Parathyroid adenoma (tissue), 2 donors: ENCODE measurements around the gene WIPF3.

Experiments
- H2AFZ ChIP-seq: fragments of 300-600 bp; sonication (generic); one replicate; pipeline ENCODE4 v1.7.0; 2017; ENCODE audit warnings: antibody characterized with exemption, mild to moderate bottlenecking
- H3K27ac ChIP-seq: fragments of 300-600 bp; sonication (generic); one replicate; pipeline ENCODE4 v1.7.0; 2017
- H3K27me3 ChIP-seq: fragments of 300-600 bp; sonication (generic); one replicate; pipeline ENCODE4 v1.7.0; 2017; ENCODE audit warnings: low read length; ENCODE audit not compliant: control insufficient read depth, insufficient read depth
- H3K36me3 ChIP-seq: fragments of 300-600 bp; sonication (generic); one replicate; pipeline ENCODE4 v1.7.0; 2017; ENCODE audit warnings: low read length; ENCODE audit not compliant: control insufficient read depth, insufficient read depth
- H3K4me1 ChIP-seq: fragments of 300-600 bp; sonication (generic); one replicate; pipeline ENCODE4 v1.7.0; 2017; ENCODE audit warnings: control low read depth
- H3K4me2 ChIP-seq: fragments of 300-600 bp; sonication (generic); one replicate; pipeline ENCODE4 v1.7.0; 2017; ENCODE audit warnings: low read length
- H3K4me3 ChIP-seq: fragments of 300-600 bp; sonication (generic); one replicate; pipeline ENCODE4 v1.7.0; 2017; ENCODE audit warnings: low read depth, low read length
- H3K79me2 ChIP-seq: fragments of 300-600 bp; sonication (generic); one replicate; pipeline ENCODE4 v1.7.0; 2017; ENCODE audit warnings: control low read depth
- H3K9ac ChIP-seq: fragments of 300-600 bp; sonication (generic); one replicate; pipeline ENCODE4 v1.7.0; 2017; ENCODE audit warnings: mild to moderate bottlenecking
- H3K9me3 ChIP-seq: fragments of 300-600 bp; sonication (generic); one replicate; pipeline ENCODE4 v1.7.0; 2017; ENCODE audit warnings: low read length; ENCODE audit not compliant: control insufficient read depth
- TF ChIP-seq, protein P1 (sequence below): fragments of 300-600 bp; sonication (generic); IDR thresholded peaks from one replicate; pipeline ENCODE4 v1.7.0; 2017; ENCODE audit warnings: antibody characterized with exemption, mild to moderate bottlenecking
- donor health status: primary hyperparathyroidism.

Gene WIPF3

DNA sequence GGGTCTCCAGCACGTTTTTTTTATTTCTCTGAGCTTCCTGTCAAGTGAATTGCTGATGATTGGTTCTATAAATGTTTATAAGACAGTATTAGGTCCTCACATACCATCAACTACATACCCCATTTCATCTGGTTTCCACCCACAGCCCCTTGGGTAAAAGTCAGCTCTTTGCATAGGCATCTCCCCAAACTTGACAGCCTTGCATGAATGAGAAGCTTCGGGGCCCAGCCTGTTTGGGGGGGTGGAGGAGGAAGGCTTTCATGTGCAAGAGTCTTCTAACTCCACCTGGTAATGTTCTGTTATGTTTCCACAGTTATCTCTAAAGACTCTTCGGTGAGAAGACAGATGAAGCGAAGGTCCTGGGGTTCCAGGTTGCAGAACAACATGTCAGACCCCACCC, 107.9 kb downstream of the WIPF3 start:
- Histone ChIP-seq H3K4me1 (no peaks in the 10 kb centered on the region), H3K9ac (no peak overlapping the region), H3K79me2 (no peaks in the 10 kb centered on the region), H3K9me3 (no peaks in the 10 kb centered on the region), H3K27ac (no peak overlapping the region), H3K36me3 (no peaks in the 10 kb centered on the region), H3K27me3 (no peaks in the 10 kb centered on the region), H2AFZ (no peak overlapping the region), H3K4me3 (no peak overlapping the region), H3K4me2 (no peak overlapping the region)
- TF ChIP-seq, protein P1, sequence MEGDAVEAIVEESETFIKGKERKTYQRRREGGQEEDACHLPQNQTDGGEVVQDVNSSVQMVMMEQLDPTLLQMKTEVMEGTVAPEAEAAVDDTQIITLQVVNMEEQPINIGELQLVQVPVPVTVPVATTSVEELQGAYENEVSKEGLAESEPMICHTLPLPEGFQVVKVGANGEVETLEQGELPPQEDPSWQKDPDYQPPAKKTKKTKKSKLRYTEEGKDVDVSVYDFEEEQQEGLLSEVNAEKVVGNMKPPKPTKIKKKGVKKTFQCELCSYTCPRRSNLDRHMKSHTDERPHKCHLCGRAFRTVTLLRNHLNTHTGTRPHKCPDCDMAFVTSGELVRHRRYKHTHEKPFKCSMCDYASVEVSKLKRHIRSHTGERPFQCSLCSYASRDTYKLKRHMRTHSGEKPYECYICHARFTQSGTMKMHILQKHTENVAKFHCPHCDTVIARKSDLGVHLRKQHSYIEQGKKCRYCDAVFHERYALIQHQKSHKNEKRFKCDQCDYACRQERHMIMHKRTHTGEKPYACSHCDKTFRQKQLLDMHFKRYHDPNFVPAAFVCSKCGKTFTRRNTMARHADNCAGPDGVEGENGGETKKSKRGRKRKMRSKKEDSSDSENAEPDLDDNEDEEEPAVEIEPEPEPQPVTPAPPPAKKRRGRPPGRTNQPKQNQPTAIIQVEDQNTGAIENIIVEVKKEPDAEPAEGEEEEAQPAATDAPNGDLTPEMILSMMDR = no peak

DNA sequence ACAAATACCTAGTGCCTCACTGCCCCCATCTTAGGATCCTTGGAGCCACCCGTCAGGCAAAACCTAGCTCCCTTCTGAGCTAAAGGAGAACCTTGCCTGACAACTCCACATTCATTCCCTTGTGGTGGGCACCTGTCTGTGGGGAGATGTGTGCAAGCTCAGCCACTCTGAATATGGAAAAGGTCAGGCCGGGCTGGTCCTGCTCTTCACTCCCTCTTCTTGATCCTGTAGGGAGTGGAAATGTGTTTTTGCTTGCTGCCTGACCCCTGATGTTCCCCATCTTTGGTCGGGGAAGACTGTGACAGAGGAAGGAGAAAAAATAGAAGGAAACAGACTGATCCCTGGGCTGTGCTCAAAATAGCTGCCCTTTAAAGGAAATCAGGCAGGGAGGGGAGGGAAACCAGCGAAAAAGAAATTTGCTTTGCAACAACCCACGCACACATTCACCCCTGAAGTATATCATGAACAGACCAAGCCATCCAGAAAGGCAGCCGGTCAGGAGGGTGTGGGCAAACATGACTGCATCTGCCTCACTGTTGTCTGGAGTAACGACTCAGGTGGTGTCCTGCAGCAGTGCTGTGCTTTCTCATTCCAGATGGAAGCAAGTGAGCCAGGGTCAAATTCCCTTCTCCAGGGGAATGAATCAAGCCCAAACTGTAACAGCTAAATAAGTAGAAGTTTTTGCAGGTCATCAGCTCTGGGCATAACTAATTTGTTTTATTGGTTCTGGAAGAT, 109.3 kb downstream of the WIPF3 start:
- Histone ChIP-seq H3K79me2 (no peaks in the 10 kb centered on the region), H3K27me3 (no peaks in the 10 kb centered on the region), H3K36me3 (no peaks in the 10 kb centered on the region), H3K4me3 (no peak overlapping the region), H2AFZ (no peak overlapping the region), H3K9me3 (no peaks in the 10 kb centered on the region), H3K9ac (no peak overlapping the region), H3K4me2 (no peak overlapping the region), H3K4me1 (no peaks in the 10 kb centered on the region), H3K27ac (peak overlapping the region; percentile 36)
- TF ChIP-seq, protein P1 = no peak

DNA sequence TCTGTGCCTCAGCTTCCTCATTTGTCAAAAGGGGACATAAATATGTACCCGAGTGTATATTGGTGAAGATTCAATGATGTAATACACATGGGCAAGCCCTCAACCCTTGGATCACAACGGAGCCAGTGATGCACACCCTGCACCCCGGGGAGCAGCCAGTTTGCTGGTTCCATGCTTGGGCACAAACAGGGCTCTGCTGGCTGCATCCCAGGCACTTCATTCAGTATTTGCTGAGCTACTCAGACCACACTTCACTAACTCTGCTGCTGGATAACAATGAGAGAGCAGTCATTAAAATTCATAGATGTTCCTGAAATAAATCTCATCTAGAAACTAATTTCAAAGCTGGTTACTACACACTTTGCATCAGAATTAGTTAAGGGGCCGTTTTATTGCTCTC, 111.3 kb downstream of the WIPF3 start:
- H3K27ac ChIP-seq = no peak overlapping the region
- H3K79me2 ChIP-seq = no peaks in the 10 kb centered on the region
- TF ChIP-seq, protein P1 = no peak
- H3K4me2 ChIP-seq = no peak overlapping the region
- no peak overlapping the region for H3K4me3 ChIP-seq
- no peaks in the 10 kb centered on the region for H3K9me3 ChIP-seq
- no peaks in the 10 kb centered on the region for H3K4me1 ChIP-seq
- no peak overlapping the region for H3K9ac ChIP-seq
- no peaks in the 10 kb centered on the region for H3K36me3 ChIP-seq
- no peaks in the 10 kb centered on the region for H3K27me3 ChIP-seq
- H2AFZ ChIP-seq = no peak overlapping the region

DNA sequence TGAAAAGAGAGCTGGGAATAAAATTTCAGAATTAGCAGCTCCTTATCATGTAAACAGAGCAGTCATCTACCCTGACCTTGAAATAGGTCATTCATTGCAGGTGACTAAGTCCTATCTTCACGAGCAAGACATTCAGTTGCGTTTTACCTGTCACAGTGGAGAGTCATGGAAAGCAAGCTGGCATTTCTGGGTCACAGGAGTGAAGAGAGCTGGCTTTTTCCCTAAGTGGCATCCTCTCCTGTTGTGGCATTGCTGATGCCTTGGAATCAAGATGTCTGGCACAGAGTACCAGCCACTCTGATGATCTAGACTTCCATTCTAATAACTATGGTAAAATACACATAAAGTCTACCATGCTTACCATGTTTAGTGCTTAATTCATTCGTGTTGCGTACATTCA, 112.5 kb downstream of the WIPF3 start:
- no peak overlapping the region for H3K27ac ChIP-seq
- H3K4me2 ChIP-seq = no peak overlapping the region
- TF ChIP-seq, protein P1 = no peak

DNA sequence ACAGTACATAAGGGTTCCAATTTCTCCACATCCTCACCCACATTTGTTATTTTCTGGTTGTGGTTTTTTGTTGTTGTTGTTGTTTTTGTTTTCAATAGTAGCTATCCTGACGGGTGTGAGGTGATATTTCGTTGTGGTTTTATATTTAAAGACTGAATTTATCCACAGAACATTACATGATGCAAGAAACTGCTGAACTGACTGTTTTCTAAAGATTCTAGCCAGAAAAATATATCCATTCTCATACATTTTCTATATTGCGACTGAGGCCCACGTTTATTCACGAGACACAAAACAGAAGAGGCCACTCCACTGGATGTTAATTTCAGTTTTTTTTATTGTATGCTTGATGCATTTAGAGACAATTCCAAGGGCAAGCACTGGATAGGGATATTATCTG, 113.5 kb downstream of the WIPF3 start:
- TF ChIP-seq, protein P1 = no peak
- H3K36me3 ChIP-seq = no peaks in the 10 kb centered on the region
- no peaks in the 10 kb centered on the region for H3K9me3 ChIP-seq
- no peak overlapping the region for H3K4me2 ChIP-seq
- H3K27ac ChIP-seq = no peak overlapping the region
- no peaks in the 10 kb centered on the region for H3K79me2 ChIP-seq
- no peaks in the 10 kb centered on the region for H3K27me3 ChIP-seq
- H3K4me3 ChIP-seq = no peak overlapping the region
- H3K9ac ChIP-seq = no peak overlapping the region
- H3K4me1 ChIP-seq = no peaks in the 10 kb centered on the region
- no peak overlapping the region for H2AFZ ChIP-seq

More for the DNA sequence above, 112.5 kb downstream of the WIPF3 start:
- Histone ChIP-seq H3K36me3 (no peaks in the 10 kb centered on the region), H3K4me1 (no peaks in the 10 kb centered on the region), H3K27me3 (no peaks in the 10 kb centered on the region), H3K9ac (no peak overlapping the region), H3K79me2 (no peaks in the 10 kb centered on the region), H3K4me3 (no peak overlapping the region), H3K9me3 (no peaks in the 10 kb centered on the region), H2AFZ (no peak overlapping the region)
